K562 (cell line): Measurements from ENCODE around the gene TRPM2. TPM values are rescaled to one million over a fixed set of nuclear protein-coding genes. Genes with fewer than 3 reads are reported as not detected.

Experiments
- ATAC-seq: fragments of 200-7000 bp; cut with Tn5 transposase; 3 replicates; pipeline ENCODE4 v1.9.1; 2020; ENCODE audit warnings: moderate library complexity
- BruUV-seq: library from RNA; stranded (reverse); fragments of 400-500 nt; replicated peaks from 2 replicates; lab custom pipeline; 2021; lab: Mats Ljungman, UMichigan
- CTCF ChIA-PET: fragments of 300-600 bp; formaldehyde crosslinking; extraction: SDS; loops from one replicate; lab custom pipeline; 2021; ENCODE audit warnings: low intra/inter-chr PET ratio; lab: Yijun Ruan, JAX
- POLR2A ChIA-PET: fragments of 300-600, 350-650 bp; sonication (Branson Sonifier 250); formaldehyde crosslinking; extraction: SDS; loops from one replicate; lab custom pipeline; 2021; ENCODE audit warnings: antibody characterized with exemption, inconsistent platforms; lab: Yijun Ruan, JAX
- DNase-seq, 4 experiments: peaks; one replicate each; pipeline versions ENCODE4 v3.0.0 to v3.0.0-alpha.2; 2011 to 2018; ENCODE audit warnings: low spot score in 3 of 4, mixed read lengths in 3 of 4; ENCODE audit errors: extremely low read depth in 1 of 4
- FAIRE-seq: peaks from 2 replicates; lab custom pipeline; 2011; peaks lifted over from hg19 to GRCh38; lab: Jason Lieb, UNC
- H2AFZ ChIP-seq: 2 replicates; pipeline ENCODE4 v1.6.0; 2011; ENCODE audit warnings: low read depth, low read length, control low read depth, inconsistent platforms
- H3K27ac ChIP-seq: fragments of 200-600 bp; 3 replicates; pipeline ENCODE4 v1.8.0; 2011; ENCODE audit warnings: low read depth, mild to moderate bottlenecking, control low read depth, inconsistent platforms, low read length, moderate library complexity, mixed read lengths; ENCODE audit errors: extremely low read depth
- H3K27me3 ChIP-seq, 2 experiments: fragments of 300-600 bp in 1 of 2; 2 replicates in 1 of 2; 3 replicates in 1 of 2; pipeline versions ENCODE4 v1.6.0 to v1.8.0; 2011; ENCODE audit warnings: inconsistent platforms in 2 of 2, low read length in 2 of 2, mild to moderate bottlenecking in 1 of 2, mixed read lengths in 1 of 2, moderate library complexity in 1 of 2; ENCODE audit not compliant: control insufficient read depth in 2 of 2, insufficient read depth in 2 of 2
- H3K36me3 ChIP-seq: fragments of 300-600 bp; 3 replicates; pipeline ENCODE4 v1.8.0; 2011; ENCODE audit warnings: mild to moderate bottlenecking, low read length, inconsistent platforms; ENCODE audit not compliant: control insufficient read depth, insufficient read depth
- H3K4me1 ChIP-seq, 2 experiments: fragments of 200-600 bp in 1 of 2; replicated peaks in 1 of 2; 2 replicates in 1 of 2; 3 replicates in 1 of 2; pipeline versions ENCODE4 v1.5.1 to v1.8.0; 2011; ENCODE audit warnings: inconsistent platforms in 2 of 2, low read length in 2 of 2, mild to moderate bottlenecking in 1 of 2, mixed read lengths in 1 of 2, moderate library complexity in 1 of 2; ENCODE audit not compliant: control insufficient read depth in 2 of 2, insufficient read depth in 2 of 2
- H3K4me2 ChIP-seq: 2 replicates; pipeline ENCODE4 v1.6.1; 2011; ENCODE audit warnings: low read length, control low read depth, inconsistent platforms, mixed read lengths; ENCODE audit not compliant: insufficient read depth
- H3K4me3 ChIP-seq: fragments of 200-600 bp; sonication (generic), shearing (Covaris generic); 2 replicates; pipeline ENCODE4 v1.5.1; 2016; ENCODE audit warnings: control low read depth, inconsistent platforms
- H3K79me2 ChIP-seq: fragments of 200-600 bp; 3 replicates; pipeline ENCODE4 v1.8.0; 2011; ENCODE audit warnings: low read length, inconsistent platforms; ENCODE audit not compliant: control insufficient read depth, insufficient read depth
- H3K9ac ChIP-seq, 2 experiments: 2 replicates each; pipeline versions ENCODE4 v1.6.0 to v1.6.1; 2011; ENCODE audit warnings: low read depth in 2 of 2, low read length in 2 of 2, control low read depth in 1 of 2, inconsistent platforms in 1 of 2, mild to moderate bottlenecking in 1 of 2, mixed read lengths in 1 of 2; ENCODE audit not compliant: insufficient read depth in 1 of 2
- H3K9me1 ChIP-seq: one replicate; pipeline ENCODE4 v1.6.0; 2011; ENCODE audit warnings: inconsistent platforms, mild to moderate bottlenecking, low read length, moderate library complexity; ENCODE audit not compliant: control insufficient read depth, insufficient read depth
- H3K9me3 ChIP-seq: replicated peaks from 2 replicates; pipeline ENCODE4 v1.5.1; 2011; ENCODE audit warnings: low read depth, low read length, inconsistent platforms; ENCODE audit not compliant: control insufficient read depth, insufficient read depth
- H4K20me1 ChIP-seq: replicated peaks from 2 replicates; pipeline ENCODE4 v1.6.1; 2011; ENCODE audit warnings: low read length, inconsistent platforms, mixed read lengths; ENCODE audit not compliant: control insufficient read depth, insufficient read depth
- CHD1 ChIP-seq: fragments of 200-600 bp; sonication (generic); IDR thresholded peaks from one replicate; pipeline ENCODE4 v1.6.1; 2012; ENCODE audit warnings: mild to moderate bottlenecking, moderate library complexity, low read length, inconsistent platforms
- SP2 ChIP-seq: IDR thresholded peaks from 2 replicates; pipeline ENCODE4 v1.6.1; 2011; ENCODE audit warnings: mild to moderate bottlenecking, low read depth, low read length, moderate library complexity; ENCODE audit not compliant: poor library complexity, severe bottlenecking; ENCODE audit errors: extremely low read depth
- ZBED1 ChIP-seq: IDR thresholded peaks from 2 replicates; pipeline ENCODE4 v1.6.1; 2014
- ZNF780A ChIP-seq: fragments of 250-450 bp; sonication (Bioruptor Pico); IDR thresholded peaks from 2 replicates; pipeline ENCODE4 v1.5.0; 2021; ENCODE audit warnings: mild to moderate bottlenecking
- ZSCAN29 ChIP-seq: fragments of 450-650 bp; IDR thresholded peaks from 2 replicates; pipeline ENCODE4 v1.6.1; 2017
- WGBS: fragments of 100-300 bp; shearing (Covaris generic); methylation state at CpG from one replicate; pipeline ENCODE4 v1.1.6; 2016; ENCODE audit warnings: low coverage, mixed read lengths; ENCODE audit not compliant: insufficient coverage; ENCODE audit errors: missing lambda C conversion rate; 5-methylcytosine and 5-hydroxymethylcytosine counted together
- in situ Hi-C: fragments of 300-500 bp; cut with MboI; formaldehyde crosslinking; loops from 4 replicates; pipeline ENCODE4 v1.15.0; 2018; ENCODE audit warnings: inconsistent platforms, mixed read lengths
- intact Hi-C: fragments of 100-400 bp; cut with micrococcal nuclease; formaldehyde crosslinking; loops from 2 replicates; pipeline ENCODE4 v1.14.2; 2022
- polyA plus RNA-seq, 8 experiments: library from polyadenylated mRNA; depleted of rRNA in 4 of 8; stranded (reverse) in 5 of 8; unstranded in 3 of 8; fragments of >200 nt; fragmentation: Nextera tagmentation in 2 of 8; fragmentation: Illumina TruSeq in 1 of 8; extraction: Ambion mirVana in 2 of 8; extraction: Trizol in 1 of 8; gene quantifications; 2 replicates each; pipeline versions ENCODE4 v1.2.1 to v1.2.3, GENCODE V29; 2011 to 2014; ENCODE audit warnings: inconsistent platforms in 1 of 8, missing spikeins in 1 of 8
- total RNA-seq, 7 experiments: library from RNA; depleted of rRNA in 6 of 7; stranded (reverse); fragments of >200 nt in 6 of 7; fragmentation: Illumina TruSeq in 2 of 7; extraction: Trizol in 2 of 7; gene quantifications; 2 replicates each; pipeline versions ENCODE4 v1.2.1 to v1.2.3, GENCODE V29; 2011 to 2021; ENCODE audit warnings: low replicate concordance in 1 of 7
- TF ChIP-seq, protein P1 (sequence below): fragments of 250-450 bp; sonication (Bioruptor Pico); IDR thresholded peaks from 2 replicates; pipeline ENCODE4 v1.5.0; 2022; ENCODE audit warnings: mild to moderate bottlenecking
- TF ChIP-seq, protein P2 (sequence below): sonication (generic); formaldehyde crosslinking; IDR thresholded peaks from 2 replicates; pipeline ENCODE4 v1.4.0; 2020; ENCODE audit warnings: mild to moderate bottlenecking, missing genetic modification reagents

TRPM2 gene
- total and polyA plus RNA-seq, 9 of the 15 experiments (the other 6 are each of a cell fraction or from before 2014, with no cell fraction given), result 0.33 to 2.1 (median 0.98) TPM; not detected in 2

DNA sequence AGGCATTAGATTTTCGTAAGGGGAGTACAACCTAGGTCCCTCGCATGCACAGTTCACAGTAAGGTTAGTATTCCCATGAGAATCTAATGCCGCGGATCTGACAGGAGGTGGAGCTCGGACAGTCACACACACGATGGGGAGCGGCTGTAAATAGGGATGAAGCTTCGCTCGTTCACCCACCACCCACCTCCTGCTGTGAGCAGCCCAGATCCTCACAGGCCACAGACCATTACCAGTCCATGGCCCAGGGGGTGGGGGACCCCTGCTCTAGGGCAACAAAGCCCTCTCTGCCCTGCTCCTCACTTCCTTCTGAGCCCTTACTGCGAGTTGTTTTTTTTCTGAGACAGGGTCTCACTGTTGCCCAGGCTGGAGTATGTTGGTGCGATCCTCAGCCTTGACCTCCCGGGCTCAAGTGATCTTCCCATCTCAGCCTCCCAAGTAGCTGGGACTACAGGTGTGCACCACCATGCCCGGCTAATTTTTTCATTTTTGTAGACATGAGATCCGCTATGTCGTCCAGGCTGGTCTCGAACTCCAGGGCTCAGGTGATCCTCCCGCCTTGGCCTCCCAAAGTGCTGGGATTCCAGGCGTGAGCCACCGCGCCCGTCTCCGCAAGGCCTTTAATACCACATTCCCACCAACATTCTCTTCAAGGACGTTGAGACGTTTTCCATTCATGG is 21.3 kb downstream of the TRPM2 start:
- peaks cover 7% of the 10 kb centered on the region; the same call in 1 of the 2 replicates for H4K20me1 ChIP-seq
- in situ Hi-C loops, result no loop called here
- ChIA-PET POLR2A (interaction anchor here (0.7 kb wide), 1 partner anchor 1758 kb away, joined by 3 read pairs; no protein-coding TSS in a partner anchor), CTCF (no interaction called here)
- H3K9me1 ChIP-seq, result no peaks in the 10 kb centered on the region
- no peaks in the 10 kb centered on the region for H3K36me3 ChIP-seq
- ATAC-seq (no peak), DNase-seq (no peak), FAIRE-seq (no peak)
- peaks cover 78 to 91% of the 10 kb centered on the region in 2 experiments for H3K27me3 ChIP-seq
- no peak overlapping the region for H3K4me3 ChIP-seq
- 11% methylated on average over 24 of the region's 24 CpGs for WGBS
- H3K9me3 ChIP-seq, result no peaks in the 10 kb centered on the region
- no peak overlapping the region for H2AFZ ChIP-seq
- no peak overlapping the region for H3K4me2 ChIP-seq
- no peak overlapping the region for H3K9ac ChIP-seq
- TF ChIP-seq, protein P1, sequence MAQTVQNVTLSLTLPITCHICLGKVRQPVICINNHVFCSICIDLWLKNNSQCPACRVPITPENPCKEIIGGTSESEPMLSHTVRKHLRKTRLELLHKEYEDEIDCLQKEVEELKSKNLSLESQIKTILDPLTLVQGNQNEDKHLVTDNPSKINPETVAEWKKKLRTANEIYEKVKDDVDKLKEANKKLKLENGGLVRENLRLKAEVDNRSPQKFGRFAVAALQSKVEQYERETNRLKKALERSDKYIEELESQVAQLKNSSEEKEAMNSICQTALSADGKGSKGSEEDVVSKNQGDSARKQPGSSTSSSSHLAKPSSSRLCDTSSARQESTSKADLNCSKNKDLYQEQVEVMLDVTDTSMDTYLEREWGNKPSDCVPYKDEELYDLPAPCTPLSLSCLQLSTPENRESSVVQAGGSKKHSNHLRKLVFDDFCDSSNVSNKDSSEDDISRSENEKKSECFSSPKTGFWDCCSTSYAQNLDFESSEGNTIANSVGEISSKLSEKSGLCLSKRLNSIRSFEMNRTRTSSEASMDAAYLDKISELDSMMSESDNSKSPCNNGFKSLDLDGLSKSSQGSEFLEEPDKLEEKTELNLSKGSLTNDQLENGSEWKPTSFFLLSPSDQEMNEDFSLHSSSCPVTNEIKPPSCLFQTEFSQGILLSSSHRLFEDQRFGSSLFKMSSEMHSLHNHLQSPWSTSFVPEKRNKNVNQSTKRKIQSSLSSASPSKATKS, result no peak
- TF ChIP-seq SP2, result no peak
- TF ChIP-seq ZNF780A (CRISPR knock-in tag), result no peak
- no peak for TF ChIP-seq CHD1
- TF ChIP-seq ZSCAN29, result no peak
- TF ChIP-seq ZBED1, result no peak
- TF ChIP-seq, protein P2, sequence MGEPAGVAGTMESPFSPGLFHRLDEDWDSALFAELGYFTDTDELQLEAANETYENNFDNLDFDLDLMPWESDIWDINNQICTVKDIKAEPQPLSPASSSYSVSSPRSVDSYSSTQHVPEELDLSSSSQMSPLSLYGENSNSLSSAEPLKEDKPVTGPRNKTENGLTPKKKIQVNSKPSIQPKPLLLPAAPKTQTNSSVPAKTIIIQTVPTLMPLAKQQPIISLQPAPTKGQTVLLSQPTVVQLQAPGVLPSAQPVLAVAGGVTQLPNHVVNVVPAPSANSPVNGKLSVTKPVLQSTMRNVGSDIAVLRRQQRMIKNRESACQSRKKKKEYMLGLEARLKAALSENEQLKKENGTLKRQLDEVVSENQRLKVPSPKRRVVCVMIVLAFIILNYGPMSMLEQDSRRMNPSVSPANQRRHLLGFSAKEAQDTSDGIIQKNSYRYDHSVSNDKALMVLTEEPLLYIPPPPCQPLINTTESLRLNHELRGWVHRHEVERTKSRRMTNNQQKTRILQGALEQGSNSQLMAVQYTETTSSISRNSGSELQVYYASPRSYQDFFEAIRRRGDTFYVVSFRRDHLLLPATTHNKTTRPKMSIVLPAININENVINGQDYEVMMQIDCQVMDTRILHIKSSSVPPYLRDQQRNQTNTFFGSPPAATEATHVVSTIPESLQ (CRISPR knock-in tag), result no peak
- BruUV-seq, result no TSS peak
- no peak overlapping the region for H3K27ac ChIP-seq
- H3K79me2 ChIP-seq, result no peaks in the 10 kb centered on the region
- intact Hi-C loops, result no loop called here
- H3K4me1 ChIP-seq, result peaks cover 0 to 12% of the 10 kb centered on the region in 2 experiments; a peak in 4 of 5 replicates
